Panc1 (cell line): ENCODE data around the gene WDR6.

Experiments
- POLR2AphosphoS5 ChIP-seq: IDR thresholded peaks from 2 replicates; pipeline ENCODE4 v1.6.1; 2012; ENCODE audit warnings: mild to moderate bottlenecking, low read depth, low read length, moderate library complexity
- TCF7L2 ChIP-seq: IDR thresholded peaks from 2 replicates; pipeline ENCODE4 v1.6.1; 2011; ENCODE audit warnings: mild to moderate bottlenecking, low read depth, low read length, inconsistent platforms
- TF ChIP-seq, protein P1 (sequence below): fragments of 450-650 bp; IDR thresholded peaks from 2 replicates; pipeline ENCODE4 v1.5.1; 2017; ENCODE audit warnings: mild to moderate bottlenecking
- TF ChIP-seq, protein P2 (sequence below), 2 experiments: IDR thresholded peaks; 2 replicates each; pipeline ENCODE4 v1.6.1; 2011 to 2012; ENCODE audit warnings: low read depth in 2 of 2, control low read depth in 1 of 2, low read length in 1 of 2, mild to moderate bottlenecking in 1 of 2, moderate library complexity in 1 of 2; ENCODE audit not compliant: insufficient read depth in 1 of 2

DNA sequence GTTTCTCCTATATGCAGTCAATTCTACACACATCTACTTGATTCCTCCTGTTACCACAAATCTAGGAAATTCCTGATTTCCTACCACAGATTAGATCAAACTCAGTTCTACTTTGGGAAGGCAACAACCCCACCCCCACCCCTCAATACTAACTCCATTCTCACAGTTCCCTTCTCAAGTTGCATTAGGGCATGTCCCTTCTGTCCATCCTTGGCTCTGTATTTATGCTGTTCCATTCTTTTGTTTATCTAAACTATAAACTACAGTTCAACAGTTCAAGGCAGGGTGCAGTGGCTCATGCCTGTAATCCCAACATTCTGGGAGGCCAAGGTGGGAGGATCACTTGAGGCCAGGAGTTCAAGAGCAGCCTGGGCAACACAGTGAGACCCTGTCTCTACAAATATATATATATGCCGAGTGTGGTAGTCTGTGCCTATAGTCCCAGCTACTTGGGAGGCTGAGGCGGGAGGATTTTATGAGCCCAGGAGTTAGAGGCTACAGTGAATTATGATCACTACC is 47.2 kb downstream of the WDR6 start:
- TF ChIP-seq, protein P1, sequence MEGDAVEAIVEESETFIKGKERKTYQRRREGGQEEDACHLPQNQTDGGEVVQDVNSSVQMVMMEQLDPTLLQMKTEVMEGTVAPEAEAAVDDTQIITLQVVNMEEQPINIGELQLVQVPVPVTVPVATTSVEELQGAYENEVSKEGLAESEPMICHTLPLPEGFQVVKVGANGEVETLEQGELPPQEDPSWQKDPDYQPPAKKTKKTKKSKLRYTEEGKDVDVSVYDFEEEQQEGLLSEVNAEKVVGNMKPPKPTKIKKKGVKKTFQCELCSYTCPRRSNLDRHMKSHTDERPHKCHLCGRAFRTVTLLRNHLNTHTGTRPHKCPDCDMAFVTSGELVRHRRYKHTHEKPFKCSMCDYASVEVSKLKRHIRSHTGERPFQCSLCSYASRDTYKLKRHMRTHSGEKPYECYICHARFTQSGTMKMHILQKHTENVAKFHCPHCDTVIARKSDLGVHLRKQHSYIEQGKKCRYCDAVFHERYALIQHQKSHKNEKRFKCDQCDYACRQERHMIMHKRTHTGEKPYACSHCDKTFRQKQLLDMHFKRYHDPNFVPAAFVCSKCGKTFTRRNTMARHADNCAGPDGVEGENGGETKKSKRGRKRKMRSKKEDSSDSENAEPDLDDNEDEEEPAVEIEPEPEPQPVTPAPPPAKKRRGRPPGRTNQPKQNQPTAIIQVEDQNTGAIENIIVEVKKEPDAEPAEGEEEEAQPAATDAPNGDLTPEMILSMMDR: no peak
- TF ChIP-seq, protein P2, sequence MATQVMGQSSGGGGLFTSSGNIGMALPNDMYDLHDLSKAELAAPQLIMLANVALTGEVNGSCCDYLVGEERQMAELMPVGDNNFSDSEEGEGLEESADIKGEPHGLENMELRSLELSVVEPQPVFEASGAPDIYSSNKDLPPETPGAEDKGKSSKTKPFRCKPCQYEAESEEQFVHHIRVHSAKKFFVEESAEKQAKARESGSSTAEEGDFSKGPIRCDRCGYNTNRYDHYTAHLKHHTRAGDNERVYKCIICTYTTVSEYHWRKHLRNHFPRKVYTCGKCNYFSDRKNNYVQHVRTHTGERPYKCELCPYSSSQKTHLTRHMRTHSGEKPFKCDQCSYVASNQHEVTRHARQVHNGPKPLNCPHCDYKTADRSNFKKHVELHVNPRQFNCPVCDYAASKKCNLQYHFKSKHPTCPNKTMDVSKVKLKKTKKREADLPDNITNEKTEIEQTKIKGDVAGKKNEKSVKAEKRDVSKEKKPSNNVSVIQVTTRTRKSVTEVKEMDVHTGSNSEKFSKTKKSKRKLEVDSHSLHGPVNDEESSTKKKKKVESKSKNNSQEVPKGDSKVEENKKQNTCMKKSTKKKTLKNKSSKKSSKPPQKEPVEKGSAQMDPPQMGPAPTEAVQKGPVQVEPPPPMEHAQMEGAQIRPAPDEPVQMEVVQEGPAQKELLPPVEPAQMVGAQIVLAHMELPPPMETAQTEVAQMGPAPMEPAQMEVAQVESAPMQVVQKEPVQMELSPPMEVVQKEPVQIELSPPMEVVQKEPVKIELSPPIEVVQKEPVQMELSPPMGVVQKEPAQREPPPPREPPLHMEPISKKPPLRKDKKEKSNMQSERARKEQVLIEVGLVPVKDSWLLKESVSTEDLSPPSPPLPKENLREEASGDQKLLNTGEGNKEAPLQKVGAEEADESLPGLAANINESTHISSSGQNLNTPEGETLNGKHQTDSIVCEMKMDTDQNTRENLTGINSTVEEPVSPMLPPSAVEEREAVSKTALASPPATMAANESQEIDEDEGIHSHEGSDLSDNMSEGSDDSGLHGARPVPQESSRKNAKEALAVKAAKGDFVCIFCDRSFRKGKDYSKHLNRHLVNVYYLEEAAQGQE (IDR thresholded peaks at IDR 0.05; ENCODE audit: insufficient read depth in 1 of 2, low read depth in 2 of 2, low read length in 1 of 2): no peak
- no peak for TF ChIP-seq POLR2AphosphoS5
- TF ChIP-seq TCF7L2: no peak
